ENCODE results near the gene SLC41A3.

Gene SLC41A3

GRCh38 chr3:126118591-126118990 lies 34.7 kb upstream of the SLC41A3 start:
- H3K36me3 ChIP-seq (ENCODE audit: control insufficient read depth, insufficient read depth, low read length): no peaks in the 10 kb centered on the region
- H3K4me1 ChIP-seq (ENCODE audit: control insufficient read depth, insufficient read depth, low read length): peaks cover 2% of the 10 kb centered on the region; the same call in 1 of the 2 replicates
- no peaks in the 10 kb centered on the region for H3K9me3 ChIP-seq (ENCODE audit: control insufficient read depth, insufficient read depth, low read length)
- no peak overlapping the region for H3K27ac ChIP-seq (ENCODE audit: low read depth, low read length)
- H3K27me3 ChIP-seq (ENCODE audit: control insufficient read depth, insufficient read depth, low read length): no peaks in the 10 kb centered on the region
- no peak overlapping the region for H3K9ac ChIP-seq (ENCODE audit: low read depth, low read length)
- no peak overlapping the region for H3K4me3 ChIP-seq (ENCODE audit: low read depth, low read length)

GRCh38 chr3:126117786-126118185 lies 33.9 kb upstream of the SLC41A3 start:
- H3K9ac ChIP-seq (ENCODE audit: low read depth, low read length): no peak overlapping the region
- H3K4me1 ChIP-seq (ENCODE audit: control insufficient read depth, insufficient read depth, low read length): no peaks in the 10 kb centered on the region
- H3K27me3 ChIP-seq (ENCODE audit: control insufficient read depth, insufficient read depth, low read length): no peaks in the 10 kb centered on the region
- H3K36me3 ChIP-seq (ENCODE audit: control insufficient read depth, insufficient read depth, low read length): no peaks in the 10 kb centered on the region
- H3K9me3 ChIP-seq (ENCODE audit: control insufficient read depth, insufficient read depth, low read length): no peaks in the 10 kb centered on the region
- no peak overlapping the region for H3K27ac ChIP-seq (ENCODE audit: low read depth, low read length)
- H3K4me3 ChIP-seq (ENCODE audit: low read depth, low read length): no peak overlapping the region

GRCh38 chr3:126117212-126117611 lies 33.3 kb upstream of the SLC41A3 start:
- no peaks in the 10 kb centered on the region for H3K4me1 ChIP-seq (ENCODE audit: control insufficient read depth, insufficient read depth, low read length)
- no peaks in the 10 kb centered on the region for H3K27me3 ChIP-seq (ENCODE audit: control insufficient read depth, insufficient read depth, low read length)
- H3K27ac ChIP-seq (ENCODE audit: low read depth, low read length): no peak overlapping the region
- H3K9ac ChIP-seq (ENCODE audit: low read depth, low read length): no peak overlapping the region
- no peaks in the 10 kb centered on the region for H3K9me3 ChIP-seq (ENCODE audit: control insufficient read depth, insufficient read depth, low read length)
- no peaks in the 10 kb centered on the region for H3K36me3 ChIP-seq (ENCODE audit: control insufficient read depth, insufficient read depth, low read length)
- no peak overlapping the region for H3K4me3 ChIP-seq (ENCODE audit: low read depth, low read length)

- Histone ChIP-seq H3K4me1 (ENCODE audit: control insufficient read depth, insufficient read depth, low read length) (no peaks in the 10 kb centered on the region), H3K9me3 (ENCODE audit: control insufficient read depth, insufficient read depth, low read length) (no peaks in the 10 kb centered on the region), H3K36me3 (ENCODE audit: control insufficient read depth, insufficient read depth, low read length) (no peaks in the 10 kb centered on the region), H3K27ac (ENCODE audit: low read depth, low read length) (no peak overlapping the region), H3K9ac (ENCODE audit: low read depth, low read length) (no peak overlapping the region), H3K27me3 (ENCODE audit: control insufficient read depth, insufficient read depth, low read length) (no peaks in the 10 kb centered on the region), H3K4me3 (ENCODE audit: low read depth, low read length) (no peak overlapping the region)
Measured at GRCh38 chr3:126116526-126116925, 32.6 kb upstream of the SLC41A3 start.

GRCh38 chr3:126114443-126115386 lies 30.8 kb upstream of the SLC41A3 start:
- no peaks in the 10 kb centered on the region for H3K27me3 ChIP-seq (ENCODE audit: control insufficient read depth, insufficient read depth, low read length)
- no peaks in the 10 kb centered on the region for H3K36me3 ChIP-seq (ENCODE audit: control insufficient read depth, insufficient read depth, low read length)
- H3K27ac ChIP-seq (ENCODE audit: low read depth, low read length): no peak overlapping the region
- no peaks in the 10 kb centered on the region for H3K9me3 ChIP-seq (ENCODE audit: control insufficient read depth, insufficient read depth, low read length)
- no peak overlapping the region for H3K9ac ChIP-seq (ENCODE audit: low read depth, low read length)
- no peak overlapping the region for H3K4me3 ChIP-seq (ENCODE audit: low read depth, low read length)
- no peaks in the 10 kb centered on the region for H3K4me1 ChIP-seq (ENCODE audit: control insufficient read depth, insufficient read depth, low read length)

- no peaks in the 10 kb centered on the region for H3K36me3 ChIP-seq (ENCODE audit: control insufficient read depth, insufficient read depth, low read length)
- H3K9me3 ChIP-seq (ENCODE audit: control insufficient read depth, insufficient read depth, low read length): no peaks in the 10 kb centered on the region
- H3K27ac ChIP-seq (ENCODE audit: low read depth, low read length): no peak overlapping the region
- no peaks in the 10 kb centered on the region for H3K4me1 ChIP-seq (ENCODE audit: control insufficient read depth, insufficient read depth, low read length)
- H3K4me3 ChIP-seq (ENCODE audit: low read depth, low read length): no peak overlapping the region
- H3K27me3 ChIP-seq (ENCODE audit: control insufficient read depth, insufficient read depth, low read length): no peaks in the 10 kb centered on the region
- H3K9ac ChIP-seq (ENCODE audit: low read depth, low read length): no peak overlapping the region
Measured at GRCh38 chr3:126113733-126114442, 30.0 kb upstream of the SLC41A3 start.

GRCh38 chr3:126113238-126113555 lies 29.3 kb upstream of the SLC41A3 start:
- H3K9me3 ChIP-seq (ENCODE audit: control insufficient read depth, insufficient read depth, low read length): no peaks in the 10 kb centered on the region
- no peaks in the 10 kb centered on the region for H3K36me3 ChIP-seq (ENCODE audit: control insufficient read depth, insufficient read depth, low read length)
- no peaks in the 10 kb centered on the region for H3K4me1 ChIP-seq (ENCODE audit: control insufficient read depth, insufficient read depth, low read length)
- H3K4me3 ChIP-seq (ENCODE audit: low read depth, low read length): no peak overlapping the region
- no peaks in the 10 kb centered on the region for H3K27me3 ChIP-seq (ENCODE audit: control insufficient read depth, insufficient read depth, low read length)
- no peak overlapping the region for H3K9ac ChIP-seq (ENCODE audit: low read depth, low read length)
- no peak overlapping the region for H3K27ac ChIP-seq (ENCODE audit: low read depth, low read length)

- Histone ChIP-seq H3K27ac (ENCODE audit: low read depth, low read length) (no peak overlapping the region), H3K4me3 (ENCODE audit: low read depth, low read length) (no peak overlapping the region), H3K9me3 (ENCODE audit: control insufficient read depth, insufficient read depth, low read length) (no peaks in the 10 kb centered on the region), H3K9ac (ENCODE audit: low read depth, low read length) (no peak overlapping the region), H3K4me1 (ENCODE audit: control insufficient read depth, insufficient read depth, low read length) (no peaks in the 10 kb centered on the region), H3K27me3 (ENCODE audit: control insufficient read depth, insufficient read depth, low read length) (no peaks in the 10 kb centered on the region), H3K36me3 (ENCODE audit: control insufficient read depth, insufficient read depth, low read length) (no peaks in the 10 kb centered on the region)
Measured at GRCh38 chr3:126112531-126113237, 28.8 kb upstream of the SLC41A3 start.

- Histone ChIP-seq H3K9ac (ENCODE audit: low read depth, low read length) (no peak overlapping the region), H3K9me3 (ENCODE audit: control insufficient read depth, insufficient read depth, low read length) (no peaks in the 10 kb centered on the region), H3K36me3 (ENCODE audit: control insufficient read depth, insufficient read depth, low read length) (no peaks in the 10 kb centered on the region), H3K4me1 (ENCODE audit: control insufficient read depth, insufficient read depth, low read length) (no peaks in the 10 kb centered on the region), H3K27me3 (ENCODE audit: control insufficient read depth, insufficient read depth, low read length) (no peaks in the 10 kb centered on the region), H3K27ac (ENCODE audit: low read depth, low read length) (no peak overlapping the region), H3K4me3 (ENCODE audit: low read depth, low read length) (no peak overlapping the region)
Measured at GRCh38 chr3:126111566-126112475, 27.9 kb upstream of the SLC41A3 start.

GRCh38 chr3:126111126-126111551 lies 27.2 kb upstream of the SLC41A3 start:
- Histone ChIP-seq H3K4me3 (ENCODE audit: low read depth, low read length) (no peak overlapping the region), H3K9ac (ENCODE audit: low read depth, low read length) (no peak overlapping the region), H3K27ac (ENCODE audit: low read depth, low read length) (no peak overlapping the region), H3K27me3 (ENCODE audit: control insufficient read depth, insufficient read depth, low read length) (no peaks in the 10 kb centered on the region), H3K36me3 (ENCODE audit: control insufficient read depth, insufficient read depth, low read length) (no peaks in the 10 kb centered on the region), H3K9me3 (ENCODE audit: control insufficient read depth, insufficient read depth, low read length) (no peaks in the 10 kb centered on the region), H3K4me1 (ENCODE audit: control insufficient read depth, insufficient read depth, low read length) (no peaks in the 10 kb centered on the region)

All from HUES48 (cell line).